GM13977 (cell line): Measurements from ENCODE around the gene MUL1.

Experiments used
- DNase-seq: peaks from one replicate; pipeline ENCODE4 v3.0.0; 2012; ENCODE audit warnings: low spot score
- in situ Hi-C: fragments of 300-500 bp; cut with MboI; formaldehyde crosslinking; loops from one replicate; pipeline ENCODE4 v1.12.0; 2022; ENCODE audit warnings: low sequenced_read_pairs, low pct_unique_long_range_greater_than_20kb, mixed read lengths, inconsistent platforms; ENCODE audit not compliant: unreplicated experiment
- TF ChIP-seq, protein P1 (sequence below): IDR thresholded peaks from 2 replicates; pipeline ENCODE4 v1.5.1; 2012; ENCODE audit warnings: mild to moderate bottlenecking, control low read depth; ENCODE audit not compliant: insufficient read depth; ENCODE audit errors: extremely low read depth, missing control alignments

Gene MUL1

DNA sequence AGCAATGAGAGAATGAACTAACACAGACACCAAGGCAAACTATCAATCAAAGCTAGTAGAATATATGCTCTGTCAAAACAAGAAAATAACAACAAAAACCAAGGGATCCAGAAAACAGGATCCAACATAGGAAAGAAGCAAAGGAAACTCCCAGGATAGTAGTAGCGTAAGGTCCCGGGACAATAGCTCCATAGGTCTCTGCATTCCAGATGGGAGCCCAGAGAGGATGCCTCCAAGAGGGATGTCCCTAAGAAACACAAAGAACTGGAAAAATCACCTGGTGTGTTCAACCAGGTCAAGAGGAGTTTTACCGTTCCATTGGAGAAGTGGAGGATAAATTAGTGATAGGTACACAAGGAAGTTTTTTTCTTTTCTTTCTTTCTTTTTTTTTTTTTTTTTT lies 38.7 kb upstream of the MUL1 start:
- TF ChIP-seq, protein P1, sequence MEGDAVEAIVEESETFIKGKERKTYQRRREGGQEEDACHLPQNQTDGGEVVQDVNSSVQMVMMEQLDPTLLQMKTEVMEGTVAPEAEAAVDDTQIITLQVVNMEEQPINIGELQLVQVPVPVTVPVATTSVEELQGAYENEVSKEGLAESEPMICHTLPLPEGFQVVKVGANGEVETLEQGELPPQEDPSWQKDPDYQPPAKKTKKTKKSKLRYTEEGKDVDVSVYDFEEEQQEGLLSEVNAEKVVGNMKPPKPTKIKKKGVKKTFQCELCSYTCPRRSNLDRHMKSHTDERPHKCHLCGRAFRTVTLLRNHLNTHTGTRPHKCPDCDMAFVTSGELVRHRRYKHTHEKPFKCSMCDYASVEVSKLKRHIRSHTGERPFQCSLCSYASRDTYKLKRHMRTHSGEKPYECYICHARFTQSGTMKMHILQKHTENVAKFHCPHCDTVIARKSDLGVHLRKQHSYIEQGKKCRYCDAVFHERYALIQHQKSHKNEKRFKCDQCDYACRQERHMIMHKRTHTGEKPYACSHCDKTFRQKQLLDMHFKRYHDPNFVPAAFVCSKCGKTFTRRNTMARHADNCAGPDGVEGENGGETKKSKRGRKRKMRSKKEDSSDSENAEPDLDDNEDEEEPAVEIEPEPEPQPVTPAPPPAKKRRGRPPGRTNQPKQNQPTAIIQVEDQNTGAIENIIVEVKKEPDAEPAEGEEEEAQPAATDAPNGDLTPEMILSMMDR, result no peak
- in situ Hi-C loops, result loop anchor here (25.0 kb wide), 1 partner anchor 91 kb away; the partner anchor contains the start of gene PINK1
- no peak for DNase-seq

DNA sequence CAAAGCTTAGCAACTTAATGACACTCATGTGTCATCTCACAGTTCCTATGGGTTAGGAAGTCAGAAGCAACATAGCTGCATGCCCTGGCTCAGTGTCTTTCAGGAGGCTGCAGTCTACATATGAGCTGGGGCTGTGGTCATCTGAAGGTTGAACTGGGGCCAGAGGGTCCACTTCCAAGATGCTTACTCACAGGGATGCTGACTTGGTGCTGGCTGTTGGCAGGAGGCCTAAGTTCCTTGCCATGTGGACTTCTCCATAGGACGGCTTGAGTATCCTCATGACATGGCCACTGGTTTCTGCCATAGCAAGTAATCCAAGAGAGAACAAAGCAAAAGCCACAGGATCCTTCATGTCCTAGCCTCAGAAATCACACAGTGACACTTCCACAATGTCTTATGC lies 32.3 kb upstream of the MUL1 start:
- TF ChIP-seq, protein P1, result no peak
- no peak for DNase-seq
- in situ Hi-C loops, result loop anchor here (25.0 kb wide), 1 partner anchor 97 kb away; the partner anchor contains the start of gene PINK1

DNA sequence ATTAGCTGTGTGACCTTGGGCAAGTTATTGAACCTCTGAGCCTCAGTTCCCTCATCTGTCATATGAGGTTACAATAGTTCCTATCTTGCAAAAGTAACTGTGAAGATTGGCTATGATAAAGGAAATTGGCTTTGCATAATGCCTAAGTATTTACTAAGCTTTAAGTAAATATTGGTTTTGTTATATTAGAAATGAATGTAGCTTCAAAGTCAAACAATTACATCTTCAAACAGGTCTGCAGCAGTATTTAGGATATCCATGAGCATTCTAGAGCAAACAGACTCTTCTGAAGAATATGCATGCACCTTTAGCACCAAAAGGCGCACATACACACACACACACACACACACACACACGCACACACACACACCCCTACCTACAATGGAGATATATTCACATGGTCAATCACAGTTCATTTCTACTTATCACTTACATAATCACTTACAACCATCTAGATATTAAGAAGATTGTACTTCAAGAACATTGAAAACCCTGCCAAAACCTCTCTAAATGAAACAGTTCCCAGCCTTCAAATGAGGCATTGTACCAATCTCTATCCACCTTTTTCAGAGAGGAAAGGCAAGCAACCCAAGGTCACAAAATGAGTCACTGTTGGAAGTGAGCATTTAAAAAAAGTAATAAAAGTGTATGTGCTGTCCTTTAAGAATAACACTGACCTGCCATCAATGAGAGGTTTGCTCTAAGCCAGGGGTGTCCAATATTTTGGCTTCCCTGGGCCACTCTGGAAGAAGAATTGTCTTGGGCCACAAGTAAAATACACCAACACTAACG lies 31.0 kb upstream of the MUL1 start:
- TF ChIP-seq, protein P1, result no peak
- no peak for DNase-seq
- in situ Hi-C loops, result loop anchor here (25.0 kb wide), 1 partner anchor 98 kb away; the partner anchor contains the start of gene PINK1

DNA sequence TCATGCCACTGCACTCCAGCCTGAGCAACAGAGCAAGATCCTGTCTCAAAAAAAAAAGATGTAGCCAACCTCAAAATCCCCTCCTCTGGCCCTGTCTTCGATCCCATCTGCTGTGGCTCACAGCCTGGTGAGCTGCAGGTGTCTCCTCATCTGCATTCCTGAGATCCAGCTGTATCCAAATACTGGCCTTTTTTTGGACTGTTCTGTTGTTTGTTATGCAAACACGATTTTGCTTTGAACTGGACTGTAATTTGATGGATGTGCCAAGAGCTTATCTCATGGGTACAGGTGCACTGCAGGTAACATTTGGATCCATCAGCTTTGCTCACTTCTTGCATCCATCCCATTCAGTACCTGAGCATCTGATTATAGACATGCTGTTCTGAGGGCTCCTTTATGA lies 30.3 kb upstream of the MUL1 start:
- in situ Hi-C loops, result loop anchor here (25.0 kb wide), 1 partner anchor 99 kb away; the partner anchor contains the start of gene PINK1
- DNase-seq, result no peak
- TF ChIP-seq, protein P1, result no peak

DNA sequence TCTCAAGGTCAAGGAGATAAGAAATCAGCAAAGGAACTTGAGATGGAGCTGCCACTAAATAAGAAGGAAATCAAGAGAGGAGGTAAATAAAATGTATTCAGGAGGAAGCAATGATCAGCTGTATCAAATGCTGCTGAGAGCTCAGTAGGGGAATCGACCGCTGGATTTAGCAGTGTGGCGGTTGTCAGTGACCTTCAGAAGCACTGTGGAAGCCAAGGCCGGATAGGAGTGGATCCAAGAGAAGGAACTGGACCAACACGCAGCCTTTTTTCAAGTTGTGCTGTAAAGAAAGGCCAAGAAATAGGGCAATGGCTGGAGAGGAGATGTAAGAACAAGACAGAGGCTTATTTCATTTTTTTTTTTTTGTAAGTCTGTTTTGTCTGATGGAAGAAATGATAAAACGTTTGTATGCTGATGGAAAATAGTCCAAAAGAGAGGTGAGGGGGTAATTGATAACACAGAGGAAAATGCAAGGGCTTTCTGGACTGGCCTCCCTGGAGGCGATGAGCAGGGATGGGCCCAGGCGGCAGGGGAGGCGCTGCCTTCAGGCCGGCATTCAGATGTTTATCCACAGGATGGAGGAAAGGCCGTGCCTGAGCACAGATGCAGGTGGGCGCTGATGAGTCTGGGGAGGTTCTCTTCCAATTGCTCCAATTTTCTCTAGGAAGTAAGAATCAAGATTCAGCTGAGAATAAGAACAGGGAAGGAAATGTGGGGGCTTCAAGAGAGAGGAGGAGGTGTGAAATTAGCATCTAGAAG lies 26.9 kb upstream of the MUL1 start:
- no peak for DNase-seq
- in situ Hi-C loops, result loop anchor here (25.0 kb wide), 1 partner anchor 102 kb away; the partner anchor contains the start of gene PINK1
- TF ChIP-seq, protein P1, result no peak

DNA sequence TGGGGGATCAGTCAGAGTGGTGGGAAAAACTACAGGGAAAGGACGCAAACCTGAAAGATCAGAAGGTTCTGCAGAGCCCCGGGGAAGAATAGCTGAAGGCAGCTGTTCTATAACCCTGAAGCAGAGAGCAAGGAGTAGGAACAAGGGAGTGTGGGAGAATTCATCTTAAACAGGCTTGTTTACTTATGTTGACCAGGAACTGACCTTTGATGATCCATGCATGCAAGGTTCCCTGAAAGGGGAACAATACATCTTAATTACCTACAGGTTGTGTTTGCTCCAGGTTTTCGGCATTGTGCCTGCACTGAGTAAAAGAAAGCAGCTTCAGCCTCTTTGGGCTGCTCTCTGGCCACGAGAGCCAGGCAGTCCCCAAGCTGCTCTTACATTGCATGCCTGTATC lies 25.7 kb upstream of the MUL1 start:
- DNase-seq, result no peak
- TF ChIP-seq, protein P1, result no peak
- in situ Hi-C loops, result loop anchor here (25.0 kb wide), 1 partner anchor 104 kb away; the partner anchor contains the start of gene PINK1
